Measurements from ENCODE around the gene TMEM59L. TPM values are rescaled to one million over a fixed set of nuclear protein-coding genes. Genes with fewer than 3 reads are reported as not detected.

TMEM59L gene
- total and polyA plus RNA-seq, 2 of the 13 experiments (the other 11 are each of a cell fraction or from before 2014, with no cell fraction given), result 0.97 to 5.5 TPM

- TF ChIP-seq GABPB1 (CRISPR knock-in tag; IDR thresholded peaks at IDR 0.05) (peak; percentile 49; the same call in 1 of the 2 replicates), SALL1 (CRISPR knock-in tag; IDR thresholded peaks at IDR 0.05) (0 out of 2 replicates have a peak, but pooled peaks have one; percentile 15), ZSCAN25 (CRISPR knock-in tag; IDR thresholded peaks at IDR 0.05) (no peak), ZNF883 (CRISPR knock-in tag; IDR thresholded peaks at IDR 0.05; ENCODE audit: not compliant biosample characterization) (peak; percentile 52), ZNF432 (CRISPR knock-in tag; IDR thresholded peaks at IDR 0.05; ENCODE audit: borderline replicate concordance) (no peak), HNRNPLL (IDR thresholded peaks at IDR 0.05; ENCODE audit: low read depth, low read length, poor library complexity, severe bottlenecking) (peak; percentile 6), KMT2B (CRISPR knock-in tag; IDR thresholded peaks at IDR 0.05) (no peak), ZNF430 (CRISPR knock-in tag; IDR thresholded peaks at IDR 0.05) (peak; percentile 56; the same call in 1 of the 2 replicates), MYPOP (CRISPR knock-in tag; IDR thresholded peaks at IDR 0.05) (0 out of 2 replicates have a peak, but pooled peaks have one; percentile 18), ZFY (CRISPR knock-in tag; IDR thresholded peaks at IDR 0.05) (peak; percentile 60), ARID4A (CRISPR knock-in tag; IDR thresholded peaks at IDR 0.05; ENCODE audit: borderline replicate concordance) (peak; percentile 11; the same call in 1 of the 2 replicates), ZNF331 (CRISPR knock-in tag; IDR thresholded peaks at IDR 0.05) (0 out of 2 replicates have a peak, but pooled peaks have one; percentile 20), EZH2 (conservative IDR thresholded peaks at IDR 0.05; ENCODE audit: low read depth, low read length) (no peak), ZNF749 (CRISPR knock-in tag; IDR thresholded peaks at IDR 0.05; ENCODE audit: borderline replicate concordance) (0 out of 2 replicates have a peak, but pooled peaks have one; percentile 38), ZNF446 (CRISPR knock-in tag; IDR thresholded peaks at IDR 0.05) (0 out of 2 replicates have a peak, but pooled peaks have one; percentile 40), RFX1 (IDR thresholded peaks at IDR 0.05) (no peak), ZNF605 (CRISPR knock-in tag; IDR thresholded peaks at IDR 0.05) (peak; percentile 60; the same call in 1 of the 2 replicates), FOXM1 (CRISPR knock-in tag; IDR thresholded peaks at IDR 0.05) (no peak), SP1 (IDR thresholded peaks at IDR 0.05) (no peak), SP1 (CRISPR knock-in tag; IDR thresholded peaks at IDR 0.05) (peak; percentile 5; the same call in 1 of the 2 replicates), POLR2AphosphoS5 (IDR thresholded peaks at IDR 0.05; ENCODE audit: low read depth, low read length) (peak; percentile 45; the same call in 1 of the 2 replicates), MLXIP (CRISPR knock-in tag; IDR thresholded peaks at IDR 0.05; ENCODE audit: borderline replicate concordance) (no peak), KDM5A (IDR thresholded peaks at IDR 0.05; ENCODE audit: borderline replicate concordance, low read length) (0 out of 2 replicates have a peak, but pooled peaks have one; percentile 57)
Observed at GRCh38 chr19:18636969-18637629, 24.4 kb downstream of the TMEM59L start, which contains the start of gene KLHL26 (continued).
